HepG2 (cell line): ENCODE data around the gene TSACC. TPM values are rescaled to one million over a fixed set of nuclear protein-coding genes. Genes with fewer than 3 reads are reported as not detected.

ENCODE experiments used
- ATAC-seq: fragments of 200-7000 bp; cut with Tn5 transposase; 3 replicates; pipeline ENCODE4 v1.9.1; 2020; ENCODE audit warnings: mild to moderate bottlenecking, moderate library complexity
- BruUV-seq: library from RNA; stranded (reverse); fragments of 400-500 nt; replicated peaks from 2 replicates; lab custom pipeline; 2021; lab: Mats Ljungman, UMichigan
- CTCF ChIA-PET: fragments of 300-600 bp; formaldehyde crosslinking; extraction: SDS; loops from one replicate; lab custom pipeline; 2021; ENCODE audit warnings: low total read pairs, inconsistent platforms, low intra/inter-chr PET ratio; lab: Yijun Ruan, JAX
- POLR2A ChIA-PET: fragments of 350-600 bp; sonication (Branson Sonifier 250); formaldehyde crosslinking; loops from one replicate; lab custom pipeline; 2020; ENCODE audit warnings: antibody characterized with exemption, inconsistent platforms; lab: Yijun Ruan, JAX
- DNase-seq: peaks from one replicate; pipeline ENCODE4 v3.0.0-alpha.2; 2015; ENCODE audit warnings: low spot score
- FAIRE-seq: peaks from 3 replicates; lab custom pipeline; 2011; peaks lifted over from hg19 to GRCh38; lab: Jason Lieb, UNC
- H2AFZ ChIP-seq: one replicate; pipeline ENCODE4 v1.6.1; 2011; ENCODE audit warnings: low read length, inconsistent platforms
- H3K27ac ChIP-seq: fragments of 300-600 bp; 3 replicates; pipeline ENCODE4 v1.8.0; 2011; ENCODE audit warnings: mixed run types, mild to moderate bottlenecking, mixed read lengths, low read length, inconsistent platforms; ENCODE audit not compliant: insufficient read depth; ENCODE audit errors: extremely low read length
- H3K27me3 ChIP-seq, 2 experiments: fragments of 200-600 bp in 1 of 2; 2 replicates in 1 of 2; 3 replicates in 1 of 2; pipeline versions ENCODE4 v1.6.0 to v1.8.0; 2011; ENCODE audit warnings: low read length in 2 of 2, mild to moderate bottlenecking in 2 of 2, moderate library complexity in 2 of 2, inconsistent platforms in 1 of 2; ENCODE audit not compliant: insufficient read depth in 2 of 2, control insufficient read depth in 1 of 2
- H3K36me3 ChIP-seq, 2 experiments: fragments of 200-600 bp in 1 of 2; replicated peaks in 1 of 2; 2 replicates in 1 of 2; 3 replicates in 1 of 2; pipeline versions ENCODE4 v1.5.1 to v1.8.0; 2011; ENCODE audit warnings: low read length in 2 of 2, inconsistent platforms in 1 of 2; ENCODE audit not compliant: insufficient read depth in 2 of 2, control insufficient read depth in 1 of 2
- H3K4me1 ChIP-seq: 2 replicates; pipeline ENCODE4 v1.5.1; 2012; ENCODE audit warnings: low read length, inconsistent platforms; ENCODE audit not compliant: insufficient read depth
- H3K4me2 ChIP-seq: 2 replicates; pipeline ENCODE4 v1.6.0; 2011; ENCODE audit warnings: low read depth, low read length, inconsistent platforms
- H3K4me3 ChIP-seq, 3 experiments: fragments of 200-600 bp in 1 of 3; sonication (generic), shearing (Covaris generic) in 1 of 3; replicated peaks in 1 of 3; 2 replicates each; pipeline ENCODE4 v1.5.1; 2011 to 2016; ENCODE audit warnings: low read length in 3 of 3, inconsistent platforms in 2 of 3, low read depth in 2 of 3, mild to moderate bottlenecking in 2 of 3, control low read depth in 1 of 3, mixed read lengths in 1 of 3; ENCODE audit not compliant: insufficient read depth in 1 of 3
- H3K79me2 ChIP-seq: one replicate; pipeline ENCODE4 v1.6.1; 2011; ENCODE audit warnings: low read length, inconsistent platforms; ENCODE audit not compliant: insufficient read depth
- H3K9ac ChIP-seq: 2 replicates; pipeline ENCODE4 v1.6.0; 2011; ENCODE audit warnings: mild to moderate bottlenecking, low read depth, low read length, inconsistent platforms; ENCODE audit not compliant: insufficient read depth
- H3K9me3 ChIP-seq: 2 replicates; pipeline ENCODE4 v1.5.1; 2012; ENCODE audit warnings: mild to moderate bottlenecking, low read length
- H4K20me1 ChIP-seq: 2 replicates; pipeline ENCODE4 v1.6.0; 2011; ENCODE audit warnings: inconsistent platforms, mild to moderate bottlenecking, low read length, moderate library complexity; ENCODE audit not compliant: insufficient read depth
- AGO1 ChIP-seq: fragments of 200-400 bp; formaldehyde crosslinking; IDR thresholded peaks from 2 replicates; pipeline ENCODE4 v1.6.1; 2017; ENCODE audit warnings: mild to moderate bottlenecking, low read depth, low read length, moderate library complexity; ENCODE audit not compliant: poor library complexity, severe bottlenecking
- E2F1 ChIP-seq: sonication (generic); formaldehyde crosslinking; IDR thresholded peaks from 2 replicates; pipeline ENCODE4 v1.5.0; 2020; ENCODE audit warnings: missing genetic modification reagents
- TGIF2 ChIP-seq: IDR thresholded peaks from 2 replicates; pipeline ENCODE4 v1.6.1; 2016; ENCODE audit warnings: control low read depth, missing compliant biosample characterization
- ZZZ3 ChIP-seq: sonication (generic); formaldehyde crosslinking; IDR thresholded peaks from 2 replicates; pipeline ENCODE4 v1.4.0; 2020; ENCODE audit warnings: missing genetic modification reagents, mild to moderate bottlenecking, borderline replicate concordance
- WGBS: methylation state at CpG from one replicate; pipeline ENCODE4 v1.1.6; 2017; ENCODE audit warnings: low lambda C conversion rate; 5-methylcytosine and 5-hydroxymethylcytosine counted together
- in situ Hi-C: cut with HindIII; loops from 2 replicates; pipeline ENCODE4 v1.10.0; 2017; ENCODE audit warnings: low pct_unique_long_range_greater_than_20kb; ENCODE audit not compliant: extremely low pct_ligation_motif_present
- intact Hi-C: fragments of 100-400 bp; cut with micrococcal nuclease; formaldehyde crosslinking; loops from one replicate; pipeline ENCODE4 v1.10.0; 2022; ENCODE audit not compliant: unreplicated experiment
- polyA plus RNA-seq, 8 experiments: library from polyadenylated mRNA; depleted of rRNA in 3 of 8; stranded (reverse) in 7 of 8; unstranded in 1 of 8; fragments of >200 nt; fragmentation: Illumina TruSeq in 4 of 8; extraction: Trizol in 4 of 8; gene quantifications; 2 replicates each; pipeline versions ENCODE4 v1.2.1 to v1.2.3, GENCODE V29; 2011 to 2016; ENCODE audit warnings: low read depth in 4 of 8, missing spikeins in 1 of 8, mixed read lengths in 1 of 8; ENCODE audit not compliant: insufficient read depth in 1 of 8
- total RNA-seq, 5 experiments: library from RNA; depleted of rRNA; stranded (reverse); fragments of >200 nt; fragmentation: Illumina TruSeq; extraction: Trizol; gene quantifications; 2 replicates each; pipeline ENCODE4 v1.2.3, GENCODE V29; 2016; ENCODE audit warnings: low read depth in 1 of 5

TSACC gene
- total and polyA plus RNA-seq, 2 of the 13 experiments (the other 11 are each of a cell fraction or from before 2014, with no cell fraction given), result 1.5 to 2.6 TPM

GRCh38 chr1:156303241-156303640 lies 35.1 kb upstream of the TSACC start:
- H3K9ac ChIP-seq, result no peak overlapping the region
- H3K4me2 ChIP-seq, result no peak overlapping the region
- H3K27ac ChIP-seq, result no peak overlapping the region
- no peak overlapping the region for H2AFZ ChIP-seq
- H3K36me3 ChIP-seq, result peaks cover 5 to 10% of the 10 kb centered on the region in 2 experiments; a peak in 4 of 5 replicates
- BruUV-seq, result no TSS peak
- POLR2A ChIA-PET, result interaction anchor here (1.5 to 1.6 kb wide), 2 partner anchors 12 to 21 kb away, joined by 5 to 9 read pairs; partner anchors contain the start of gene SMG5
- CTCF ChIA-PET, result no interaction called here
- TF ChIP-seq AGO1, result no peak
- TF ChIP-seq, all 625 proteins: peak for 0
- ATAC-seq (no peak), DNase-seq (no peak), FAIRE-seq (no peak)
- no peaks in the 10 kb centered on the region for H3K27me3 ChIP-seq
- no peak overlapping the region for H3K4me3 ChIP-seq
- no peaks in the 10 kb centered on the region for H3K9me3 ChIP-seq
- 97% methylated on average over 4 of the region's 4 CpGs for WGBS
- in situ Hi-C loops (no loop called here), intact Hi-C loops (no loop called here)
- no peaks in the 10 kb centered on the region for H4K20me1 ChIP-seq
- H3K79me2 ChIP-seq, result no peaks in the 10 kb centered on the region
- peaks cover 10% of the 10 kb centered on the region for H3K4me1 ChIP-seq

GRCh38 chr1:156305215-156305614 lies 33.1 kb upstream of the TSACC start:
- BruUV-seq, result no TSS peak
- Histone ChIP-seq H3K4me1 (peaks cover 10% of the 10 kb centered on the region), H3K79me2 (no peaks in the 10 kb centered on the region), H3K9me3 (no peaks in the 10 kb centered on the region), H3K36me3 (peaks cover 10 to 29% of the 10 kb centered on the region in 2 experiments; a peak in 4 of 5 replicates), H3K4me3 (no peak overlapping the region), H3K27me3 (no peaks in the 10 kb centered on the region), H2AFZ (no peak overlapping the region), H3K9ac (no peak overlapping the region), H4K20me1 (no peaks in the 10 kb centered on the region), H3K4me2 (no peak overlapping the region), H3K27ac (no peak overlapping the region)
- ChIA-PET CTCF (no interaction called here), POLR2A (interaction anchor here (1.1 kb wide), 1 partner anchor 9 kb away, joined by 3 read pairs; no protein-coding TSS in a partner anchor)
- in situ Hi-C loops (no loop called here), intact Hi-C loops (no loop called here)
- FAIRE-seq (no peak), ATAC-seq (no peak), DNase-seq (no peak)
- WGBS, result 100% methylated on average over 2 of the region's 2 CpGs
- TF ChIP-seq E2F1 (CRISPR knock-in tag) (no peak), TGIF2 (CRISPR knock-in tag) (no peak), ZZZ3 (CRISPR knock-in tag) (no peak)
